HG03060 (cell line): Measurements from ENCODE around the gene PRRX2.
"Not testable (repeated sequence)": the region's sequence is repeated elsewhere in the genome, so short reads cannot be mapped to it uniquely, and the experiment has no call there.

Source experiments
- ATAC-seq: cut with Tn5 transposase; IDR thresholded peaks from one replicate; pipeline ENCODE4 v1.9.1; 2021; ENCODE audit warnings: low read depth, moderate number of reproducible peaks; ENCODE audit not compliant: unreplicated experiment

PRRX2 gene

DNA sequence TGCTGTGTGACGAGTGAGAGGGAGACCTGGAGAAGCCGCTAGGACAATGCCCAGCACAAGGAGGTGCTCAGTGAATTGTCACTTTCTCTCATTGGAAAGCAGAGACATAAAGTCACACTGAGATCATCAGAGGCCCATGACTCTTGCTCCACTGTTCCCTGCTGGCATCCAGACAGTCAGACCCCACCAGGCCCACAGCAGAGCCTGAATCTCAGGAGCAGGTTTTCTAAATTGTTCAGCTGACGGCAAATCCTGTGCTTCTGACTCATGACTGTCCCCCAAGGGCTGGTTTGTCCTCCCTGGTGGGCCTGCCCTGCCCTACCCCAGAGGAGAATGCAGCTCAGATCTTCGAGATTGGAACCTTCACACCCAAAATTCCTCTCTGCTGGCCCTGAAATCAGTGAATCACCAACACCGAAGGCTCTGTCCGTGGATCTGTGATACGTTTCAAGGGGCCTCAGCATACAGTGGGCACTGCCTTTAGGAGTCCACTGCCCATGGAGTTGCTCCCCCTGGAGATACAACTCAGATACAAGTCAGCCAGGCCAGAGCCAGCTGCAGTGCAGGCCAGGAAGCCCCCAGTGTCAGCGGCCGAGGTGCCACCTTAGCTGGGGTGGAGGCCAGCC is 84.7 kb downstream of the PRRX2 start:
- no peak for ATAC-seq

DNA sequence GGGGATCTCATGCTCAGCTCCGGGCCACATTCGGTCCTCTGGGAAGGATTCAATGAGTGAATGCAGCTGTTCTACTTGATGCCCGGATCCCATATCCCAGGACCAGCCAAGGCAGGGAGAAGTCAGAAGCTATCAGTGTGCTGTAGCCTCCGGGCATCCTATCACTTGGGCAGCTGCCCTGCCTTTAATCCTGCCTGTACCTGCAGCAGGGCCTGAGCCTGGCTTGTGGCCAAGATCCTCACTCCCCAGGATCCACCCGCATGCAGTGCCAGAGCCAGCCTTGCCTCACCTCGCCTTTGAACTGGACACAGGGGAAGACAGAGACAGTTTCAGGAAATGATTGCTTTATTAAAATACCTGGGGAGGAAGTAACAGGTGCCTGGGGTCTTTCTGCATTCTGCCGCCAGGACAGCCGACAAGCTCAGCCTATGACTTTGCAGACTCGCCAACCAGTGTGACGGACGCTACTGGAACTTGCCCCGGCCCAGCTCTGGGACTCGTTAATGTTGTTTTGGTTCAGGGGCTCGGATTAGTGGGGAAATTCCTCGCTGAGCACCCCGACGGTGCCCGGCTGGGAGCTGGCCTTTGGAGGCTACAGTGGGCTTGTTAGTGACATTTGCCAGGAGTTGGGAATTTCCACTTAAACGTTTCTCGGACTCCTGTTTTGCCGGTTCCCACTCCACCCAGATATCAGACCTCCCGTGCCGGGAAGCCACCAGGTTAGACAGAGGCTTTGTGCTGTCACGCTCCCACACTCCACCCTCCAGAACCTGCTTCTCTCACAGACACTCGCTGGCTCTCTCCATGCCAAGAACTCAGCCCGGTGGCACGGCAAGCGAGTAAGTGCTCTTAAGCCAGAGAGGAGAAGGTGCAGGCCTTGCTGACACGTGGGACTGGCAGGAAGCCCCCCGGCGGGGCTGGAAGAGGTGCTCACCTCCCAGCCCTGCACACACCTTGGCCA is 86.7 kb downstream of the PRRX2 start:
- no peak for ATAC-seq

- no peak for ATAC-seq
These were observed 87.7 kb downstream of the PRRX2 start, which contains the start of gene PTGES for GRCh38 chr9:129752900-129753729. Gene PTGES, minus strand, starts transcription at chr9:129753042. Its CDS starts 30 bp downstream, at chr9:129753012.

DNA sequence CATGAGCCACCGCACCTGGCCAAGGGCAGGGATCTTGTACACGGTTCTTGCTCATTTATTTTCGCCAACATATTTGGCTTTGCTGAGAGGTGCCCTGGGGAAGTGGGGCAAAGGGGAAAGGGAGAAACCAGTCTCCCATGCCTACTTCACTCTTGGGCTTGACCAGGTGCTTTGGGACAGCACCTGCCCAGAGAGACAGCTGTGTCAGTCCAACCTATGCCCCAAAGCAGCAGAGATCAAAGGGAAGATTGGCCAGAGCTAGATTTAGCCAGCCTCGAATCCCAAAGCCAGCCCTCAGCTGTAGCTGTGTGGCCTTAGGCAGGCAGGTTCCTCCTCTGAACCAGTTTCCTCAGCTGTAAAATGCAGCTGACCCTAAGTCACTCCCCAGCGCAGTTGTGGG is 89.7 kb downstream of the PRRX2 start:
- no peak for ATAC-seq

- no peak for ATAC-seq
These were observed 90.7 kb downstream of the PRRX2 start for GRCh38 chr9:129756191-129756590.

GRCh38 chr9:129757045-129757444 is 91.6 kb downstream of the PRRX2 start:
- no peak for ATAC-seq

GRCh38 chr9:129759319-129759718 is 93.9 kb downstream of the PRRX2 start:
- ATAC-seq = no peak

DNA sequence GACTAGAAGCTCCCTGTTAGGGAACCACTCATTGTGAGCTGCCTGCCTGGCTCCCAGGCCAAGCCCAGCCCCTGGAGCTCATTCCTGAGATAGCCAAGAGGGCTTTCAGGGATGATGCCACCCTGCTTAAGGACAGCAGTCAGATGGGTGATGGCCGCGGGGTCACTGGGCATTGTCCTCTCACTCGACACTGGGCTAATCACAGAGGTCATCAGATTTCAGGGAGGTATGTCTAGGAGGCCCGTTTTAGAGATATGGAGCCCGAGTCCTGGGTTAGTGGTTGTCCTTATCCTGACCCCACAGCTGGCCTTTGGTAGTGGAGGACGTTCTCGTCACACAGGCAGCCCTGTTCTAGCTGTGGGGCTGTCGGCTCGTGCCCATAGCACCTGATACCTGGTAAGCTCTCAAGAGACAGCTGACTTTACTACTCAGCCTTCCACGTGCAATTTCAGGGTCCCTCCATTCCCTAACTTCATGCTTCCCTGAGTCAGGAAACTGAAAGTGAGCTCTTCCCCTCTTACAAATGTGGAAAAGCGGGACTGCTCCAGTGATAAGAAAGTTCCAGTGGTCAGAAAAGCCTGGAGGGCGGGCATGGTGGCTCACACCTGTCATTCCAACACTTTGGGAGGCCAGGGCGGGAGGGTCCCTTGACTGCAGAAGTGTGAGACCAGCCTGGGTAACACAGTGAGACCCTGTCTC is 94.5 kb downstream of the PRRX2 start:
- no peak for ATAC-seq

GRCh38 chr9:129760784-129761183 is 95.3 kb downstream of the PRRX2 start:
- ATAC-seq = not testable (repeated sequence)

DNA sequence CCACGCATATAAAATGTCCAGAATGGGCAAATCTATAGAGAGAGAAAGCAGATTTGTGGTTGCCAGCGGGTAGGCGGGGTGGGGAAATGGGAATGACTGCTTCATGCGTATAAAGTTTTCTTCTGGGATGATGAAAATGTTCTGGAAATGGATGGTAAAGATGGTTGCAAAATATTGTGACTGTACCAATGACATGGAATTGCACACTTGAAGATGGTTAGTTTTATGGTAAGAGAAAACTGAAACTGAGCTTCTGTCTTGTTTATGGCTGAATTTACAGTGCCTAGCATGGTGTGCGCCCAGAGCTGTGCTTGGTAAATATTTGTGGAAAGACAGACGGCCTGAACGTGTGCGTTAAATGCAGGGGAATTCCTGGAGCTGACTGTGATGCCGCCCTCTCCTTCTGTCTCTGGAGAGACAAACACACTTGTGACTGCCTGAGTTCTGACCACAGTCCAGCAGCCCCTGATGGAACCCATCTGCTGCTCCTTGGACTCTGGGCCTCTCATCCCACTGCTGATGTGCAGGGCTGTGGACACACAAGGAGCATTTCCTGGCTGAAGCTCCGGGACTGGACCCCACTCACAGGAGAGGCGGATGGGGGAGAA is 96.0 kb downstream of the PRRX2 start:
- no peak for ATAC-seq

DNA sequence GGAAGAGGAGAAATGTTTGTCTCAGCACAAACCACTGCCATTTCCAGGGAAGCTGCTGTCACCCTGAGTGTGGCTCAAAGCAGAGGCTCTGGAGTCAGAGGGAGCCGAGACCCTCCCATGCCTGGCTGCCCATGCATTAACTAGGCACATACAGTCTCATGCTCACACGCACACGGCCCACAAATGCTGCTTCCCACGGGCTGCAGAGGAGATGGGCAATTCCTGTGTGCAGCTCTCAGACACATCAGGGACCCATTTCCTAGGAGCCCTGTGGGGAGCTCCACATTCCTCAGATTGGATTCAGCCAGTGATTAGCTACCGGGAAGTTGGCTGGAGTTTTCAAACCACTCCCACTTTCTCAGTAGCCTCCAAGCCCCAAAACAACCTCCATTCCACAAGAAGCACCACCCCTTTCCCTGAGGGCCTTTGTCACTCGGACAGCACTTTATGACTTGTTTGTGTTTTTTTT is 96.5 kb downstream of the PRRX2 start:
- no peak for ATAC-seq

- not testable (repeated sequence) for ATAC-seq
These were observed 97.0 kb downstream of the PRRX2 start for GRCh38 chr9:129762370-129762984.

DNA sequence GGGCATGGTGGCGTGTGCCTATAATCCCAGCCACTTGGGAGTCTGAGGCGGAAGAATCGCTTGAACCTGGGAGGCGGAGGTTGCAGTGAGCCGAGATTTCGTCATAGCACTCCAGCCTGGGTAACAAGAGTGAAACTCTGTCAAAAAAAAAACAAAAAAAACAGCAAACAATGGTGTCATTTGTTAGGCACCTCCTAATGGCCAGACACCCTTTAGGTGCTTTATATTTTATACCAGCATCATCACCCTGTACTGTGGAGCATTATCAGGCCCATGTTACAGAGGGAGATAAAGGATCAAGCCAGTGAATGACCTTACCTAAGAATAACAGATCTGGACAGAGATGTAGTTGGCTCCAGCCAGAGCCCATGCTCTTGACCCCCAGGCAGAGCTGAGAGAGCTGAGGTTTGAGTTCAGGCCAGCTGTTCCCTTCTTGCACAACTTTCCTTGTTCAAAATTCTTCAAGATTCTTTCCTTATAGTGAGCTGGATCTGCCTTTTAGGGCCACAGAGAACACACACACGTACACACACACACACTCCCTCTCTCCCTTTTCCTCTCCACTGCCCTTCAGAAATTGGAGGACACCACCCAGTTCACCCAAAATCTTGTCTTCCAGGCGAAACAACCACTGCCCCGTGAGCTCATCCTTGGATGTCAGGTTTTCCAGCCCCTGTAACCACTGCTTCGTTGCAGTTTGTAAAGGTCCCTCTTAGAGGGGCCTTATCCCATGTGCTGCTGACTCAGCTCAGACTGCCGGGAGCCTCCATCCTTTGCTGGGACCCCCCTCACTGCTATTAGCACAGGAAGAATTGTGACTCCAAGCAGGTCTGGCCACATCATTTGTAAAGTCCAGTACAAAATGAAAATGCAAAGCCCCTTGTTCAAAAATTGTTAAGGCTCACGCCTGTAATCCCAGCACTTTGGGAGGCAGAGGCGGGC is 97.8 kb downstream of the PRRX2 start:
- no peak for ATAC-seq

DNA sequence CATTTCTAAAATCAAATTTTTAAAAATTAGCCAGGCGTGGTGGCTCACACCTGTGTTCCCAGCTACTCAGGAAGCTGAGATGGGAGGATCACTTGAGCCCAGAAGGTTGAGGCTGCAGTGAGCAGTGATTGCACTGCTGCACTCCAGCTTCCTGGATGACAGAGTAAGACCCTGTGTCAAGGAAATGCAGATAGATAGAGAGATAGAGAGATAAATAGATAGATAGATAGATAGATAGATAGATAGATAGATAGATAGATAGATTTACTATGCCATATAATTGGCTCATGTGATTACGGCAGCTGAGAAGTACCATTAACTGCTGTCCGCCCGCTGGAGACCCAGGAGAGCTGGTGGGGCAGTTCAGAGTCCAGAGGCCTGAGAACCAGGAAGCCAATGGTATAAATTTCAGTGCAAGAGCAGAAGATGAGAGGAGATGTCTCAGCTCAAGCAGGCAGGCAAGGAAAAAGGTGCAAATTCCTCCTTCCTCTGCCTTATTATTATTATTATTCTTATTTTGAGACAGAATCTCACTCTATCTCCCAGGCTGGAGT is 100.4 kb downstream of the PRRX2 start:
- ATAC-seq = no peak

GRCh38 chr9:129768486-129768885 is 103.0 kb downstream of the PRRX2 start:
- ATAC-seq = no peak

GRCh38 chr9:129769669-129770068 is 104.2 kb downstream of the PRRX2 start:
- no peak for ATAC-seq

- ATAC-seq = no peak
These were observed 105.3 kb downstream of the PRRX2 start for GRCh38 chr9:129770741-129771140.
